GM19372 (cell line): Measurements from ENCODE around the gene SALL4.
"Not testable (repeated sequence)": the region's sequence is repeated elsewhere in the genome, so short reads cannot be mapped to it uniquely, and the experiment has no call there.

Experiments
- ATAC-seq: cut with Tn5 transposase; IDR thresholded peaks from one replicate; pipeline ENCODE4 v1.9.1; 2021; ENCODE audit warnings: mild to moderate bottlenecking, low read depth, moderate library complexity; ENCODE audit not compliant: unreplicated experiment

Gene SALL4

GRCh38 chr20:51740308-51740707 is 62.0 kb downstream of the SALL4 start:
- not testable (repeated sequence) for ATAC-seq

GRCh38 chr20:51739722-51740249 is 62.5 kb downstream of the SALL4 start:
- no peak for ATAC-seq

- no peak for ATAC-seq
Measured at GRCh38 chr20:51738877-51739447, 63.4 kb downstream of the SALL4 start.

- not testable (repeated sequence) for ATAC-seq
Measured at GRCh38 chr20:51738261-51738660, 64.1 kb downstream of the SALL4 start.

GRCh38 chr20:51736947-51737346 is 65.4 kb downstream of the SALL4 start:
- no peak for ATAC-seq

- no peak for ATAC-seq
Measured at GRCh38 chr20:51735728-51736600, 66.4 kb downstream of the SALL4 start.

GRCh38 chr20:51734876-51735720 is 67.2 kb downstream of the SALL4 start:
- no peak for ATAC-seq

- ATAC-seq, result no peak
Measured at GRCh38 chr20:51733070-51733469, 69.3 kb downstream of the SALL4 start.
